Measurements from ENCODE around the gene CDH16. TPM values are rescaled to one million over a fixed set of nuclear protein-coding genes. Genes with fewer than 3 reads are reported as not detected.

The CDH16 gene
- total and polyA plus RNA-seq, 2 of the 13 experiments (the other 11 are each of a cell fraction or from before 2014, with no cell fraction given): 2.7 to 3.9 TPM

DNA sequence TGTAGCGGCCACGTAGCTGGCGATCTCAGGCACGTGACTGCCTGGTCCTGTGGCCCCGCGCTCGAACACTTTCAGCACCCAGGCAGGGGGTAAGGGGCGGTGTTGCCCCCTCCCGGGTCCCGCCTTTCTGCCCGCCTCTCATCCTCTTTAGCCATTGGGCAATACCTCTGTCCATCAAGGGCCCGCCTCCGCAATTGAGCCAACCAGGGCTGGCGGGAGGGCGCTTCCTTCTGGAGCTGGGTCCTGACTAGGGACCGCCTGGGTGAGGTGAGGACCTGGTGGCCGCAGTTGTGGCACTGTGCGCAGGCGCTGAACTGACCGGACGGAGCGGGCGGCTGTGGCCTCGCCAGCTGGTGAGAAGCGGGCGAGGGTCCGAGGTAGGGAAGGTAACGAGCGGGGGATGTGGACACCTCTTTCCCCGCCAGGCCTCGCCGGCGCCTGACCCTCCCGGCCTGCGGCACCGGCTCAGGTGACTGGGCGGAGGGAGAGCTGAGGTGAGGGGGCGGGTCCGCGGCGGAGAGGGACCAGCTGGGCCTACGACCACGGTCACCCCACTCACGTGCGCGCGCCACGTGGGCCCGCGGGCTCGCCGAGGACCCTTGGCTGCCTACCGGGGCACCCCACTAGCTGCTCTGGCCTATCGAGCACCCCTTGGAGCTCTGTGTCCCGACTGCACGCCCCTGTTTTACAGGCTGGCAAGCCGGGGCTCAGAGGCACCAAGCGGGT, 38.2 kb downstream of the CDH16 start, which contains the start of gene PDP2 (continued):
- TF ChIP-seq, protein P1, sequence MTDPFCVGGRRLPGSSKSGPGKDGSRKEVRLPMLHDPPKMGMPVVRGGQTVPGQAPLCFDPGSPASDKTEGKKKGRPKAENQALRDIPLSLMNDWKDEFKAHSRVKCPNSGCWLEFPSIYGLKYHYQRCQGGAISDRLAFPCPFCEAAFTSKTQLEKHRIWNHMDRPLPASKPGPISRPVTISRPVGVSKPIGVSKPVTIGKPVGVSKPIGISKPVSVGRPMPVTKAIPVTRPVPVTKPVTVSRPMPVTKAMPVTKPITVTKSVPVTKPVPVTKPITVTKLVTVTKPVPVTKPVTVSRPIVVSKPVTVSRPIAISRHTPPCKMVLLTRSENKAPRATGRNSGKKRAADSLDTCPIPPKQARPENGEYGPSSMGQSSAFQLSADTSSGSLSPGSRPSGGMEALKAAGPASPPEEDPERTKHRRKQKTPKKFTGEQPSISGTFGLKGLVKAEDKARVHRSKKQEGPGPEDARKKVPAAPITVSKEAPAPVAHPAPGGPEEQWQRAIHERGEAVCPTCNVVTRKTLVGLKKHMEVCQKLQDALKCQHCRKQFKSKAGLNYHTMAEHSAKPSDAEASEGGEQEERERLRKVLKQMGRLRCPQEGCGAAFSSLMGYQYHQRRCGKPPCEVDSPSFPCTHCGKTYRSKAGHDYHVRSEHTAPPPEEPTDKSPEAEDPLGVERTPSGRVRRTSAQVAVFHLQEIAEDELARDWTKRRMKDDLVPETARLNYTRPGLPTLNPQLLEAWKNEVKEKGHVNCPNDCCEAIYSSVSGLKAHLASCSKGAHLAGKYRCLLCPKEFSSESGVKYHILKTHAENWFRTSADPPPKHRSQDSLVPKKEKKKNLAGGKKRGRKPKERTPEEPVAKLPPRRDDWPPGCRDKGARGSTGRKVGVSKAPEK (CRISPR knock-in tag; IDR thresholded peaks at IDR 0.05; ENCODE audit: borderline replicate concordance): no peak; the same call in 1 of the 2 replicates
- TF ChIP-seq ERF (CRISPR knock-in tag; IDR thresholded peaks at IDR 0.05) (peak; percentile 78), GZF1 (CRISPR knock-in tag; IDR thresholded peaks at IDR 0.05) (0 out of 2 replicates have a peak, but pooled peaks have one; percentile 80), ZNF776 (CRISPR knock-in tag; IDR thresholded peaks at IDR 0.05) (peak; percentile 97), RAD51 (IDR thresholded peaks at IDR 0.05; ENCODE audit: borderline replicate concordance) (0 out of 2 replicates have a peak, but pooled peaks have one; percentile 12), ZNF660 (CRISPR knock-in tag; IDR thresholded peaks at IDR 0.05; ENCODE audit: borderline replicate concordance, low read depth) (peak; percentile 97; the same call in 1 of the 2 replicates), ZSCAN21 (CRISPR knock-in tag; IDR thresholded peaks at IDR 0.05; ENCODE audit: borderline replicate concordance) (peak; percentile 86), ZNF839 (CRISPR knock-in tag; IDR thresholded peaks at IDR 0.05; ENCODE audit: borderline replicate concordance) (peak; percentile 84; the same call in 1 of the 2 replicates), ZFY (CRISPR knock-in tag; IDR thresholded peaks at IDR 0.05) (peak; percentile 98), NR1H2 (CRISPR knock-in tag; IDR thresholded peaks at IDR 0.05; ENCODE audit: borderline replicate concordance, low read depth) (peak; percentile 96), KDM5B (CRISPR knock-in tag; IDR thresholded peaks at IDR 0.05; ENCODE audit: borderline replicate concordance) (peak; percentile 99), ZNF816 (CRISPR knock-in tag; IDR thresholded peaks at IDR 0.05; ENCODE audit: borderline replicate concordance) (peak; percentile 30; the same call in 1 of the 2 replicates), BRCA1 (CRISPR knock-in tag; IDR thresholded peaks at IDR 0.05) (peak; percentile 69; the same call in 1 of the 2 replicates), SMARCE1 (IDR thresholded peaks at IDR 0.05; ENCODE audit: borderline replicate concordance) (no peak), KLF9 (CRISPR knock-in tag; IDR thresholded peaks at IDR 0.05; ENCODE audit: low read depth) (peak; percentile 95; the same call in 1 of the 2 replicates)
- TF ChIP-seq, protein P2, sequence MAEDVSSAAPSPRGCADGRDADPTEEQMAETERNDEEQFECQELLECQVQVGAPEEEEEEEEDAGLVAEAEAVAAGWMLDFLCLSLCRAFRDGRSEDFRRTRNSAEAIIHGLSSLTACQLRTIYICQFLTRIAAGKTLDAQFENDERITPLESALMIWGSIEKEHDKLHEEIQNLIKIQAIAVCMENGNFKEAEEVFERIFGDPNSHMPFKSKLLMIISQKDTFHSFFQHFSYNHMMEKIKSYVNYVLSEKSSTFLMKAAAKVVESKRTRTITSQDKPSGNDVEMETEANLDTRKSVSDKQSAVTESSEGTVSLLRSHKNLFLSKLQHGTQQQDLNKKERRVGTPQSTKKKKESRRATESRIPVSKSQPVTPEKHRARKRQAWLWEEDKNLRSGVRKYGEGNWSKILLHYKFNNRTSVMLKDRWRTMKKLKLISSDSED (CRISPR knock-in tag; IDR thresholded peaks at IDR 0.05): no peak
- TF ChIP-seq, protein P3, sequence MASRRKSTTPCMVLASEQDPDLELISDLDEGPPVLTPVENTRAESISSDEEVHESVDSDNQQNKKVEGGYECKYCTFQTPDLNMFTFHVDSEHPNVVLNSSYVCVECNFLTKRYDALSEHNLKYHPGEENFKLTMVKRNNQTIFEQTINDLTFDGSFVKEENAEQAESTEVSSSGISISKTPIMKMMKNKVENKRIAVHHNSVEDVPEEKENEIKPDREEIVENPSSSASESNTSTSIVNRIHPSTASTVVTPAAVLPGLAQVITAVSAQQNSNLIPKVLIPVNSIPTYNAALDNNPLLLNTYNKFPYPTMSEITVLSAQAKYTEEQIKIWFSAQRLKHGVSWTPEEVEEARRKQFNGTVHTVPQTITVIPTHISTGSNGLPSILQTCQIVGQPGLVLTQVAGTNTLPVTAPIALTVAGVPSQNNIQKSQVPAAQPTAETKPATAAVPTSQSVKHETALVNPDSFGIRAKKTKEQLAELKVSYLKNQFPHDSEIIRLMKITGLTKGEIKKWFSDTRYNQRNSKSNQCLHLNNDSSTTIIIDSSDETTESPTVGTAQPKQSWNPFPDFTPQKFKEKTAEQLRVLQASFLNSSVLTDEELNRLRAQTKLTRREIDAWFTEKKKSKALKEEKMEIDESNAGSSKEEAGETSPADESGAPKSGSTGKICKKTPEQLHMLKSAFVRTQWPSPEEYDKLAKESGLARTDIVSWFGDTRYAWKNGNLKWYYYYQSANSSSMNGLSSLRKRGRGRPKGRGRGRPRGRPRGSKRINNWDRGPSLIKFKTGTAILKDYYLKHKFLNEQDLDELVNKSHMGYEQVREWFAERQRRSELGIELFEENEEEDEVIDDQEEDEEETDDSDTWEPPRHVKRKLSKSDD (CRISPR knock-in tag; IDR thresholded peaks at IDR 0.05; ENCODE audit: low read depth): peak; percentile 71; the same call in 1 of the 2 replicates
- TF ChIP-seq, protein P4, sequence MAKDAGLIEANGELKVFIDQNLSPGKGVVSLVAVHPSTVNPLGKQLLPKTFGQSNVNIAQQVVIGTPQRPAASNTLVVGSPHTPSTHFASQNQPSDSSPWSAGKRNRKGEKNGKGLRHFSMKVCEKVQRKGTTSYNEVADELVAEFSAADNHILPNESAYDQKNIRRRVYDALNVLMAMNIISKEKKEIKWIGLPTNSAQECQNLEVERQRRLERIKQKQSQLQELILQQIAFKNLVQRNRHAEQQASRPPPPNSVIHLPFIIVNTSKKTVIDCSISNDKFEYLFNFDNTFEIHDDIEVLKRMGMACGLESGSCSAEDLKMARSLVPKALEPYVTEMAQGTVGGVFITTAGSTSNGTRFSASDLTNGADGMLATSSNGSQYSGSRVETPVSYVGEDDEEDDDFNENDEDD (CRISPR knock-in tag; IDR thresholded peaks at IDR 0.05; ENCODE audit: borderline replicate concordance): peak; percentile 92
- TF ChIP-seq, protein P5, sequence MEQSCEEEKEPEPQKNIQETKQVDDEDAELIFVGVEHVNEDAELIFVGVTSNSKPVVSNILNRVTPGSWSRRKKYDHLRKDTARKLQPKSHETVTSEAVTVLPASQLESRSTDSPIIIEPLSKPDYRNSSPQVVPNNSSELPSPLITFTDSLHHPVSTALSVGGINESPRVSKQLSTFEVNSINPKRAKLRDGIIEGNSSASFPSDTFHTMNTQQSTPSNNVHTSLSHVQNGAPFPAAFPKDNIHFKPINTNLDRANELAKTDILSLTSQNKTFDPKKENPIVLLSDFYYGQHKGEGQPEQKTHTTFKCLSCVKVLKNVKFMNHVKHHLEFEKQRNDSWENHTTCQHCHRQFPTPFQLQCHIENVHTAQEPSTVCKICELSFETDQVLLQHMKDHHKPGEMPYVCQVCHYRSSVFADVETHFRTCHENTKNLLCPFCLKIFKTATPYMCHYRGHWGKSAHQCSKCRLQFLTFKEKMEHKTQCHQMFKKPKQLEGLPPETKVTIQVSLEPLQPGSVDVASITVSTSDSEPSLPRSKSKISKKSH (CRISPR knock-in tag; IDR thresholded peaks at IDR 0.05; ENCODE audit: borderline replicate concordance): peak; percentile 94

All from HepG2 (cell line).